Esophagus squamous epithelium (tissue), 5 donors: Measurements from ENCODE around the gene GPR27. TPM values are rescaled to one million over a fixed set of nuclear protein-coding genes. Genes with fewer than 3 reads are reported as not detected.

Experiments used
- DNase-seq: peaks from one replicate; lab custom pipeline; 2025; lab: John Stamatoyannopoulos, UW
- H3K27ac ChIP-seq, 4 donors: fragments of 200-600 bp; sonication (generic); one replicate each; pipeline ENCODE4 v1.5.1; 2016 to 2019; ENCODE audit warnings: mild to moderate bottlenecking in 1 of 4
- H3K27me3 ChIP-seq, 4 donors: fragments of 200-600 bp; sonication (generic); 1 replicate in 3 of 4; 2 replicates in 1 of 4; pipeline versions ENCODE4 v1.5.1 to v1.6.0; 2017 to 2021; ENCODE audit warnings: antibody characterized with exemption in 1 of 4
- H3K36me3 ChIP-seq, 3 donors: fragments of 200-600 bp; sonication (generic); one replicate each; pipeline ENCODE4 v1.5.1; 2016 to 2019
- H3K4me1 ChIP-seq, 3 donors: fragments of 200-600 bp; sonication (generic); one replicate each; pipeline ENCODE4 v1.5.1; 2017 to 2019
- H3K4me3 ChIP-seq, 4 donors: fragments of 200-600 bp; sonication (generic); 1 replicate in 3 of 4; 2 replicates in 1 of 4; pipeline ENCODE4 v1.5.1; 2016 to 2019; ENCODE audit warnings: mild to moderate bottlenecking in 2 of 4, moderate library complexity in 1 of 4
- H3K9me3 ChIP-seq, 3 donors: fragments of 200-600 bp; sonication (generic); one replicate each; pipeline ENCODE4 v1.5.1; 2016 to 2019
- CTCF ChIP-seq, 6 experiments: fragments of 450-650 bp in 4 of 6; fragments of 200-600 bp in 2 of 6; sonication (generic) in 2 of 6; IDR thresholded peaks; one replicate each; pipeline ENCODE4 v1.5.1; 2016 to 2019; ENCODE audit warnings: antibody characterized with exemption in 6 of 6, mild to moderate bottlenecking in 4 of 6, moderate library complexity in 4 of 6
- POLR2A ChIP-seq, 4 donors: fragments of 450-650 bp; IDR thresholded peaks; one replicate each; pipeline ENCODE4 v1.6.1; 2017; ENCODE audit warnings: antibody characterized with exemption in 4 of 4, mild to moderate bottlenecking in 4 of 4, moderate library complexity in 3 of 4
- WGBS, 2 donors: methylation state at CpG; one replicate each; pipeline ENCODE4 v1.1.5; 2018; 5-methylcytosine and 5-hydroxymethylcytosine counted together
- intact Hi-C: fragments of 100-400 bp; cut with DNase I; formaldehyde crosslinking; loops from one replicate; pipeline ENCODE4 v1.15.0; 2022
- total RNA-seq, 4 donors: library from RNA; depleted of rRNA; stranded (reverse); fragments of >200 nt; gene quantifications; one replicate each; pipeline ENCODE4 v1.1.0, GENCODE V29; 2016
- donor health status: DM: yes; HTN: yes; CAD: no.

Gene GPR27
- total RNA-seq, 4 donors from 2014 or later: 2.1 to 3.6 (median 2.7) TPM

GRCh38 chr3:71708476-71709105 lies 45.1 kb upstream of the GPR27 start:
- no peaks in the 10 kb centered on the region for H3K9me3 ChIP-seq
- H3K36me3 ChIP-seq: peaks cover 0 to 48% (median 7%) of the 10 kb centered on the region in 3 donors
- peaks cover 0 to 11% (median 0%) of the 10 kb centered on the region in 3 donors for H3K4me1 ChIP-seq
- TF ChIP-seq POLR2A (IDR thresholded peaks at IDR 0.05) (no peak), CTCF (IDR thresholded peaks at IDR 0.05) (no peak)
- WGBS, 2 donors: 66 to 81% methylated on average over 7 of the region's 7 CpGs
- H3K27ac ChIP-seq: no peak overlapping the region
- intact Hi-C loops: no loop called here
- no peak for DNase-seq
- no peak overlapping the region for H3K4me3 ChIP-seq
- H3K27me3 ChIP-seq: no peaks in the 10 kb centered on the region

- peaks cover 0 to 48% (median 7%) of the 10 kb centered on the region in 3 donors for H3K36me3 ChIP-seq
- H3K4me3 ChIP-seq: no peak overlapping the region
- 79 to 93% methylated on average over 8 of the region's 9 CpGs for WGBS, 2 donors
- no peak for DNase-seq
- intact Hi-C loops: no loop called here
- H3K4me1 ChIP-seq: peaks cover 0 to 9% (median 0%) of the 10 kb centered on the region in 3 donors
- H3K27ac ChIP-seq: no peak overlapping the region
- no peaks in the 10 kb centered on the region for H3K9me3 ChIP-seq
- TF ChIP-seq POLR2A (IDR thresholded peaks at IDR 0.05): no peak
- no peak for TF ChIP-seq CTCF (IDR thresholded peaks at IDR 0.05)
- no peaks in the 10 kb centered on the region for H3K27me3 ChIP-seq
These were observed 43.6 kb upstream of the GPR27 start for GRCh38 chr3:71709908-71710511.

GRCh38 chr3:71710906-71711494 lies 42.7 kb upstream of the GPR27 start:
- DNase-seq: no peak
- intact Hi-C loops: no loop called here
- Histone ChIP-seq H3K4me3 (no peak overlapping the region), H3K27me3 (no peaks in the 10 kb centered on the region), H3K36me3 (peaks cover 0 to 40% (median 7%) of the 10 kb centered on the region in 3 donors), H3K4me1 (peaks cover 0 to 12% (median 0%) of the 10 kb centered on the region in 3 donors), H3K27ac (no peak overlapping the region), H3K9me3 (no peaks in the 10 kb centered on the region)
- WGBS, 2 donors: 20 to 46% methylated on average over 1 of the region's 1 CpG
- TF ChIP-seq POLR2A (IDR thresholded peaks at IDR 0.05) (no peak), CTCF (IDR thresholded peaks at IDR 0.05) (peak; percentile 24 to 72 (median 60))

- 48 to 65% methylated on average over 2 of the region's 2 CpGs for WGBS, 2 donors
- TF ChIP-seq CTCF (IDR thresholded peaks at IDR 0.05): no peak
- TF ChIP-seq POLR2A (IDR thresholded peaks at IDR 0.05): no peak
- Histone ChIP-seq H3K4me1 (peaks cover 0 to 12% (median 0%) of the 10 kb centered on the region in 3 donors), H3K4me3 (no peak overlapping the region), H3K9me3 (no peaks in the 10 kb centered on the region), H3K27me3 (no peaks in the 10 kb centered on the region), H3K36me3 (peaks cover 0 to 23% (median 7%) of the 10 kb centered on the region in 3 donors), H3K27ac (no peak overlapping the region)
- no peak for DNase-seq
- intact Hi-C loops: no loop called here
These were observed 40.6 kb upstream of the GPR27 start for GRCh38 chr3:71713041-71713440.

GRCh38 chr3:71714595-71714994 lies 39.1 kb upstream of the GPR27 start:
- H3K27ac ChIP-seq: no peak overlapping the region
- TF ChIP-seq CTCF (IDR thresholded peaks at IDR 0.05) (no peak), POLR2A (IDR thresholded peaks at IDR 0.05) (no peak)
- H3K27me3 ChIP-seq: no peaks in the 10 kb centered on the region
- H3K9me3 ChIP-seq: no peaks in the 10 kb centered on the region
- peaks cover 0 to 8% (median 3%) of the 10 kb centered on the region in 3 donors for H3K36me3 ChIP-seq
- no peak for DNase-seq
- 74 to 86% methylated on average over 4 of the region's 4 CpGs for WGBS, 2 donors
- H3K4me1 ChIP-seq: peaks cover 0 to 12% (median 0%) of the 10 kb centered on the region in 3 donors
- intact Hi-C loops: no loop called here
- no peak overlapping the region for H3K4me3 ChIP-seq
